Vagina (tissue), 2 donors: ENCODE measurements around the gene PPARD.

Source experiments
- CTCF ChIP-seq, 3 experiments: fragments of 450-650 bp in 2 of 3; fragments of 200-600 bp in 1 of 3; sonication (generic) in 1 of 3; IDR thresholded peaks; one replicate each; pipeline ENCODE4 v1.5.1; 2017 to 2019; ENCODE audit warnings: antibody characterized with exemption in 3 of 3, mild to moderate bottlenecking in 2 of 3, moderate library complexity in 2 of 3
- POLR2A ChIP-seq, 2 donors: fragments of 450-650 bp; IDR thresholded peaks; one replicate each; pipeline ENCODE4 v1.6.1; 2017; ENCODE audit warnings: antibody characterized with exemption in 2 of 2, mild to moderate bottlenecking in 2 of 2, moderate library complexity in 2 of 2

- TF ChIP-seq CTCF (IDR thresholded peaks at IDR 0.05) (no peak), POLR2A (IDR thresholded peaks at IDR 0.05) (no peak)
Measured at GRCh38 chr6:35377002-35377401, 34.6 kb downstream of the PPARD start.
